GM18498 (cell line): ENCODE measurements around the gene NFASC.

Source experiments
- ATAC-seq: cut with Tn5 transposase; IDR thresholded peaks from one replicate; pipeline ENCODE4 v1.9.1; 2021; ENCODE audit warnings: mild to moderate bottlenecking, moderate library complexity; ENCODE audit not compliant: unreplicated experiment

The NFASC gene

GRCh38 chr1:204858363-204858821, 12.3 kb upstream of the NFASC start:
- no peak for ATAC-seq

GRCh38 chr1:204859861-204860267, 10.8 kb upstream of the NFASC start:
- ATAC-seq = no peak

- ATAC-seq = no peak
These were observed 7.6 kb upstream of the NFASC start for GRCh38 chr1:204863024-204863423.

- ATAC-seq = no peak
These were observed 6.9 kb upstream of the NFASC start for GRCh38 chr1:204863730-204864129.

- no peak for ATAC-seq
These were observed 4.5 kb upstream of the NFASC start for GRCh38 chr1:204866051-204866596.

GRCh38 chr1:204867203-204867602, 3.5 kb upstream of the NFASC start:
- ATAC-seq = no peak

- ATAC-seq = no peak
These were observed 2.9 kb upstream of the NFASC start for GRCh38 chr1:204867666-204868339.

GRCh38 chr1:204868340-204868700, 2.3 kb upstream of the NFASC start:
- no peak for ATAC-seq

GRCh38 chr1:204869097-204869496, 1.6 kb upstream of the NFASC start:
- no peak for ATAC-seq

GRCh38 chr1:204871405-204872037, 859 bp downstream of the NFASC start:
- ATAC-seq = no peak

GRCh38 chr1:204872262-204872881, 1.7 kb downstream of the NFASC start:
- no peak for ATAC-seq

GRCh38 chr1:204873176-204873575, 2.5 kb downstream of the NFASC start:
- no peak for ATAC-seq

- no peak for ATAC-seq
These were observed 3.1 kb downstream of the NFASC start for GRCh38 chr1:204873714-204874113.

GRCh38 chr1:204874274-204874673, 3.6 kb downstream of the NFASC start:
- ATAC-seq = no peak

- no peak for ATAC-seq
These were observed 4.6 kb downstream of the NFASC start for GRCh38 chr1:204875255-204875654.

GRCh38 chr1:204878621-204879234, 8.1 kb downstream of the NFASC start:
- no peak for ATAC-seq

- no peak for ATAC-seq
These were observed 8.7 kb downstream of the NFASC start for GRCh38 chr1:204879351-204879750.

GRCh38 chr1:204880906-204881305, 10.2 kb downstream of the NFASC start:
- ATAC-seq = no peak

- ATAC-seq = no peak
These were observed 11.8 kb downstream of the NFASC start for GRCh38 chr1:204882479-204882878.

- no peak for ATAC-seq
These were observed 12.7 kb downstream of the NFASC start for GRCh38 chr1:204883405-204883804.

- ATAC-seq = no peak
These were observed 14.6 kb downstream of the NFASC start for GRCh38 chr1:204885288-204885711.
